A549 (cell line): ENCODE measurements around the gene CALML4. TPM values are rescaled to one million over a fixed set of nuclear protein-coding genes. Genes with fewer than 3 reads are reported as not detected.

Experiments
- ATAC-seq, 2 experiments: fragments of 200-7000 bp in 1 of 2; fragments of >200 bp in 1 of 2; cut with Nextera tagmentation in 1 of 2; cut with Tn5 transposase in 1 of 2; 3 replicates each; pipeline versions ENCODE4 v1.8.0 to v1.9.1; 2018 to 2020; ENCODE audit warnings: mild to moderate bottlenecking in 1 of 2, moderate library complexity in 1 of 2
- CTCF ChIA-PET: fragments of 300-600 bp; sonication (Branson Sonifier 250); formaldehyde crosslinking; extraction: SDS; loops from one replicate; lab custom pipeline; 2021; ENCODE audit warnings: antibody characterized with exemption, inconsistent platforms; lab: Yijun Ruan, JAX
- POLR2A ChIA-PET: fragments of 350-600 bp; formaldehyde crosslinking; extraction: SDS; loops from one replicate; lab custom pipeline; 2021; ENCODE audit warnings: antibody characterized with exemption, inconsistent platforms; lab: Yijun Ruan, JAX
- DNase-seq, 2 experiments: peaks; one replicate each; pipeline versions ENCODE4 v3.0.0 to v3.0.0-alpha.2; 2011 to 2016; ENCODE audit warnings: low read depth in 1 of 2, low spot score in 1 of 2
- FAIRE-seq: peaks from 2 replicates; lab custom pipeline; 2011; peaks lifted over from hg19 to GRCh38; lab: Jason Lieb, UNC
- H3K27ac ChIP-seq, 2 experiments: fragments of >200 bp; sonication (Bioruptor Twin); formaldehyde crosslinking; 3 replicates each; pipeline ENCODE4 v1.5.1; 2016 to 2017
- H3K4me1 ChIP-seq: fragments of >200 bp; sonication (Bioruptor Twin); formaldehyde crosslinking; 3 replicates; pipeline ENCODE4 v1.6.1; 2016
- H3K4me2 ChIP-seq: fragments of >200 bp; sonication (Bioruptor Twin); formaldehyde crosslinking; 3 replicates; pipeline ENCODE4 v1.6.1; 2016
- H3K4me3 ChIP-seq: fragments of >200 bp; sonication (Bioruptor Twin); formaldehyde crosslinking; 3 replicates; pipeline ENCODE4 v1.5.1; 2016
- H3K9me3 ChIP-seq: fragments of >200 bp; sonication (Bioruptor Twin); formaldehyde crosslinking; 3 replicates; pipeline ENCODE4 v1.6.1; 2016
- CTCF ChIP-seq: fragments of >200 bp; sonication (Bioruptor Twin); formaldehyde crosslinking; IDR thresholded peaks from 3 replicates; pipeline ENCODE4 v1.5.1; 2016
- EHMT2 ChIP-seq: fragments of 200-600 bp; sonication (generic); IDR thresholded peaks from 2 replicates; pipeline ENCODE4 v1.6.1; 2016; ENCODE audit warnings: antibody characterized with exemption, low read depth, mild to moderate bottlenecking, moderate library complexity
- GATA3 ChIP-seq: IDR thresholded peaks from 2 replicates; pipeline ENCODE4 v1.6.1; 2012; ENCODE audit warnings: borderline replicate concordance
- HES2 ChIP-seq: fragments of >200 bp; sonication (Bioruptor Twin); formaldehyde crosslinking; IDR thresholded peaks from 2 replicates; pipeline ENCODE4 v1.6.1; 2016
- MAFK ChIP-seq: fragments of 450-650 bp; IDR thresholded peaks from 2 replicates; pipeline ENCODE4 v1.6.1; 2014; ENCODE audit not compliant: partially characterized antibody
- MAX ChIP-seq: IDR thresholded peaks from 2 replicates; pipeline ENCODE4 v1.6.1; 2012
- RAD21 ChIP-seq, 2 experiments: fragments of >200 bp in 1 of 2; sonication (Bioruptor Twin) in 1 of 2; formaldehyde crosslinking in 1 of 2; IDR thresholded peaks in 1 of 2; conservative IDR thresholded peaks in 1 of 2; 2 replicates in 1 of 2; 3 replicates in 1 of 2; pipeline ENCODE4 v1.6.1; 2012 to 2018; ENCODE audit warnings: inconsistent platforms in 1 of 2
- REST ChIP-seq: fragments of 200-600 bp; sonication (generic); IDR thresholded peaks from 2 replicates; pipeline ENCODE4 v1.6.1; 2016; ENCODE audit warnings: antibody characterized with exemption, mild to moderate bottlenecking, moderate library complexity
- RNF2 ChIP-seq: fragments of 200-600 bp; sonication (generic); IDR thresholded peaks from 2 replicates; pipeline ENCODE4 v1.6.1; 2016; ENCODE audit warnings: low read depth, mild to moderate bottlenecking, antibody characterized with exemption, moderate library complexity, borderline replicate concordance
- SMC3 ChIP-seq: fragments of >200 bp; sonication (Bioruptor Twin); formaldehyde crosslinking; IDR thresholded peaks from 3 replicates; pipeline ENCODE4 v1.6.1; 2018; ENCODE audit warnings: inconsistent platforms
- USF2 ChIP-seq: fragments of 450-650 bp; IDR thresholded peaks from 2 replicates; pipeline ENCODE4 v1.6.1; 2014; ENCODE audit warnings: antibody characterized with exemption
- ZC3H11A ChIP-seq: fragments of 450-650 bp; IDR thresholded peaks from 2 replicates; pipeline ENCODE4 v1.6.1; 2014; ENCODE audit warnings: antibody characterized with exemption, mild to moderate bottlenecking
- WGBS: methylation state at CpG from one replicate; pipeline ENCODE4 v1.1.6; 2017; ENCODE audit errors: missing lambda C conversion rate; 5-methylcytosine and 5-hydroxymethylcytosine counted together
- polyA minus RNA-seq: library from RNA; depleted of rRNA, polyadenylated mRNA; stranded (reverse); fragments of >200 nt; gene quantifications from 2 replicates; pipeline ENCODE4 v1.2.3, GENCODE V29; 2011; rRNA and poly(A)+ RNA removed
- polyA plus RNA-seq, 4 experiments: library from polyadenylated mRNA; depleted of rRNA in 3 of 4; stranded (reverse); fragments of >200 nt; fragmentation: RNase III in 1 of 4; extraction: RNeasy Plus Mini Kit Qiagen cat#74134 plus additional on column Dnase treatment in 1 of 4; gene quantifications; 2 replicates in 3 of 4; 3 replicates in 1 of 4; pipeline ENCODE4 v1.2.3, GENCODE V29; 2011 to 2017

The CALML4 gene
- polyA plus RNA-seq (2011; rRNA removed) (10.4 and 18.2 TPM in 2 replicates), polyA plus RNA-seq (2017; fragmentation: RNase III; extraction: RNeasy Plus Mini Kit Qiagen cat#74134 plus additional on column Dnase treatment) (11.0 to 13.8 TPM (median 12.1 TPM) in 3 replicates), polyA minus RNA-seq (3.2 and 3.8 TPM in 2 replicates)
- 4.7 and 6.3 TPM in 2 replicates for polyA plus RNA-seq (2012; cell fraction: cytosol; rRNA removed)
- polyA plus RNA-seq (2012; cell fraction: nucleus; rRNA removed), result 16.2 and 20.8 TPM in 2 replicates

GRCh38 chr15:68204776-68205557, at the start of gene CALML4:
Gene CALML4, minus strand, starts transcription at chr15:68205332. Its CDS starts 85 bp downstream, at chr15:68205247.
- TF ChIP-seq EHMT2 (no peak), MAFK (peak; percentile 43)
- Histone ChIP-seq H3K4me2 (no peak within 1 kb of the TSS), H3K4me3 (no peak within 1 kb of the TSS), H3K27ac (0 out of 6 replicates have a peak within 1 kb of the TSS, but pooled peaks of 1 of the 2 experiments have one; percentile 13), H3K9me3 (no peaks in the 10 kb centered on the region), H3K4me1 (peaks cover 4% of the 10 kb centered on the region; the same call in 1 of the 3 replicates)
- 80% methylated on average over 16 of the region's 16 CpGs for WGBS
- no peak for FAIRE-seq
- no peak for ATAC-seq
- peak in 1 of 2 experiments; percentile 25 for DNase-seq
- POLR2A ChIA-PET, result no interaction called here
- CTCF ChIA-PET, result interaction anchor here (0.6 to 2.7 kb wide), 3 partner anchors 10 to 906 kb away, joined by 3 to 9 read pairs (median 4); no protein-coding TSS in a partner anchor

GRCh38 chr15:68252925-68253534, 47.9 kb upstream of the CALML4 start:
- peak overlapping the region; percentile 48 for H3K4me2 ChIP-seq
- H3K4me3 ChIP-seq, result no peak overlapping the region
- DNase-seq, result peak; percentile 82 to 88
- peak; percentile 69 to 74 for ATAC-seq
- 21% methylated on average over 7 of the region's 7 CpGs for WGBS
- FAIRE-seq, result peak; percentile 95
- TF ChIP-seq USF2, result peak; percentile 47; the same call in 1 of the 2 replicates
- TF ChIP-seq ZC3H11A, result no peak
- no peak for TF ChIP-seq GATA3
- TF ChIP-seq MAX, result 0 out of 2 replicates have a peak, but pooled peaks have one; percentile 31
- peak; percentile 91 for TF ChIP-seq SMC3
- no peak for TF ChIP-seq REST
- TF ChIP-seq RNF2, result no peak
- TF ChIP-seq RAD21 (conservative IDR thresholded peaks at IDR 0.05 in 1 of 2, IDR thresholded peaks at IDR 0.05 in 1 of 2), result peak; percentile 95 to 97
- peak; percentile 96 for TF ChIP-seq CTCF
- no peak for TF ChIP-seq HES2
- TF ChIP-seq, all 56 proteins: peak for 5
- H3K4me1 ChIP-seq, result peaks cover 12% of the 10 kb centered on the region; the same call in 2 of the 3 replicates
- no peak overlapping the region for H3K27ac ChIP-seq
- CTCF ChIA-PET, result interaction anchor here (0.6 to 9.8 kb wide), 78 partner anchors 9 to 1306 kb away, joined by 3 to 189 read pairs (median 4); partner anchors contain the start of genes FEM1B and ITGA11
- POLR2A ChIA-PET, result interaction anchor here (0.7 to 1.4 kb wide), 6 partner anchors 19 to 392 kb away, joined by 3 to 35 read pairs (median 4); partner anchors contain the start of gene FEM1B
- H3K9me3 ChIP-seq, result no peaks in the 10 kb centered on the region
